ENCODE results near the gene RALGDS. TPM values are rescaled to one million over a fixed set of nuclear protein-coding genes. Genes with fewer than 3 reads are reported as not detected.
A peak's percentile ranks its signal among the peaks of the same experiment; 100 is the strongest.

RALGDS gene
- total and polyA plus RNA-seq, 9 donors: 26.2 to 139 (median 48.8) TPM

DNA sequence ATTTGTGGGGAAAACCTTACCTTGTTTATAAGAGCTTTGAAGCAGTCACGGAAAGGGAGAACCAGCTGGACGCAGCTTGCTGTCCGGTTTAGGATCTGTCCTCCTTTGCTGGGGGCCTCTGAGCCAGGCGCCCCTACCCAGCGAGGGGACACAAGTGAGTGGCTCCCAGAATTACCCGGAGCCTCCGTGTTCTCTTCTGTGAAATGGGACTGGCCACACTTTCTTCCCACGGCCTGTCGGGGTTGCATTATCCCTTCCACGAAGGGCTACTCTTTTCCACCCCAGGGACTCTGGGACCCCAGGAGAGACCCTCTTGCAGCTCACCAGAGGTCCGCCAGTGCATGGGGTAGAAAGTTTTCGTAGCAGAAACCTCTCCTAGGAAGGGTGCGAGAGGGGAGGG lies 43.2 kb upstream of the RALGDS start:
- H3K9me3 ChIP-seq: no peaks in the 10 kb centered on the region
- H3K27me3 ChIP-seq: no peaks in the 10 kb centered on the region
- H3K27ac ChIP-seq: no peak overlapping the region
- TF ChIP-seq CTCF (IDR thresholded peaks at IDR 0.05) (no peak), EP300 (IDR thresholded peaks at IDR 0.05) (no peak), POLR2A (IDR thresholded peaks at IDR 0.05) (no peak)
- peaks cover 5% of the 10 kb centered on the region for H3K4me1 ChIP-seq (ENCODE audit: insufficient read depth)
- intact Hi-C loops (cut with DNase I): no loop called here
- WGBS, 3 donors: 45% methylated on average over 13 of the region's 13 CpGs
- DNase-seq: no peak
- peak overlapping the region; percentile 70 for H3K4me3 ChIP-seq
- no peaks in the 10 kb centered on the region for H3K36me3 ChIP-seq

GRCh38 chr9:133163504-133164172 lies 42.6 kb upstream of the RALGDS start, which contains the start of gene GBGT1:
GBGT1 (minus strand) TSS chr9:133163914; CDS start chr9:133162412, 1,502 bp downstream.
- intact Hi-C loops (cut with DNase I): no loop called here

GRCh38 chr9:133162861-133163503 lies 41.9 kb upstream of the RALGDS start:
- no peaks in the 10 kb centered on the region for H3K36me3 ChIP-seq
- peak overlapping the region; percentile 70 for H3K4me3 ChIP-seq
- peaks cover 5% of the 10 kb centered on the region for H3K4me1 ChIP-seq (ENCODE audit: insufficient read depth)
- DNase-seq: peak in 3 of 5 donors; percentile 35 to 57 (median 52)
- WGBS, 3 donors: 13 to 34% (median 14%) methylated on average over 35 to 54 of the region's 54 CpGs
- intact Hi-C loops (cut with DNase I): no loop called here
- TF ChIP-seq EP300 (IDR thresholded peaks at IDR 0.05): no peak
- TF ChIP-seq POLR2A (IDR thresholded peaks at IDR 0.05): no peak
- no peak for TF ChIP-seq CTCF (IDR thresholded peaks at IDR 0.05)
- no peaks in the 10 kb centered on the region for H3K27me3 ChIP-seq
- H3K9me3 ChIP-seq: no peaks in the 10 kb centered on the region
- H3K27ac ChIP-seq: peak overlapping the region; percentile 26 to 43

More at GRCh38 chr9:133163504-133164172, 42.6 kb upstream of the RALGDS start, which contains the start of gene GBGT1:
- Histone ChIP-seq H3K4me1 (ENCODE audit: insufficient read depth) (peaks cover 5% of the 10 kb centered on the region), H3K27me3 (no peaks in the 10 kb centered on the region), H3K9me3 (no peaks in the 10 kb centered on the region), H3K27ac (peak within 1 kb of the TSS; percentile 26 to 43), H3K4me3 (peak within 1 kb of the TSS; percentile 70), H3K36me3 (no peaks in the 10 kb centered on the region)
- WGBS, 3 donors: 1% methylated on average over 43 to 56 of the region's 56 CpGs
- TF ChIP-seq POLR2A (IDR thresholded peaks at IDR 0.05): peak; percentile 27
- no peak for TF ChIP-seq EP300 (IDR thresholded peaks at IDR 0.05)
- DNase-seq: peak; percentile 71 to 83 (median 76)

DNA sequence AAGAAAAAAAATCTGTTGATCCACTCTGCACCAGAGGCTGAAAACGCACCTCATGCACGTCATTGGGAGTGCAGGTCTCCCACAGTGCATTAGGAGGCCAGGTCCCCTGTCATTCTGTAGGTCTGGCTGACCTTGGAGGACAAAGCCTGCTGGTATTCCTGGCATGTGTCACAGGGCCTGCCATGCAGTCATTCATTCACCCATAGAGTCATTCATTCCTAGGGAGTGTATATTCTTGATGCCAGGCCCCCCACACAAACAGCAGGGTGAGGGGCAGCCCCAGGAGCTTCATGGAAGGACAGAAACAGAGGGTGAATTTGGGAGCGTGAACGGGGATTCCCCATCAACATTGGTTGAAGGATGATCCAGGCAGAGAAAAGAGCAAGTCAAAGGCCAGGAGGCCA lies 40.5 kb upstream of the RALGDS start:
- H3K27ac ChIP-seq: no peak overlapping the region
- peak in 1 of 5 donors; percentile 23 for DNase-seq
- TF ChIP-seq EP300 (IDR thresholded peaks at IDR 0.05): no peak
- no peak for TF ChIP-seq POLR2A (IDR thresholded peaks at IDR 0.05)
- TF ChIP-seq CTCF (IDR thresholded peaks at IDR 0.05): no peak

More for the DNA sequence above, 40.5 kb upstream of the RALGDS start:
- no peaks in the 10 kb centered on the region for H3K27me3 ChIP-seq
- no peaks in the 10 kb centered on the region for H3K9me3 ChIP-seq
- peaks cover 5% of the 10 kb centered on the region for H3K4me1 ChIP-seq (ENCODE audit: insufficient read depth)
- WGBS, 3 donors: 73 to 84% (median 77%) methylated on average over 4 of the region's 4 CpGs
- intact Hi-C loops (cut with DNase I): no loop called here
- no peak overlapping the region for H3K4me3 ChIP-seq
- no peaks in the 10 kb centered on the region for H3K36me3 ChIP-seq
